GM23248 (cell line): Measurements from ENCODE around the gene RBPJL. TPM values are rescaled to one million over a fixed set of nuclear protein-coding genes. Genes with fewer than 3 reads are reported as not detected.
A peak's percentile ranks its signal among the peaks of the same experiment; 100 is the strongest.

Source experiments
- DNase-seq: peaks from one replicate; pipeline ENCODE4 v3.0.0-alpha.2; 2015
- H2AFZ ChIP-seq: fragments of 200-600 bp; sonication (generic); 2 replicates; pipeline ENCODE4 v1.6.1; 2016; ENCODE audit warnings: antibody characterized with exemption
- H3F3A ChIP-seq: fragments of 200-600 bp; sonication (generic); 2 replicates; pipeline ENCODE4 v1.6.1; 2016; ENCODE audit warnings: mild to moderate bottlenecking, antibody characterized with exemption, mixed run types; ENCODE audit not compliant: insufficient read depth
- H3K27ac ChIP-seq: fragments of 200-600 bp; sonication (generic); 2 replicates; pipeline ENCODE4 v1.5.1; 2016; ENCODE audit warnings: mild to moderate bottlenecking
- H3K27me3 ChIP-seq: fragments of 200-600 bp; sonication (generic); replicated peaks from 2 replicates; pipeline ENCODE4 v1.6.1; 2016; ENCODE audit warnings: mild to moderate bottlenecking; ENCODE audit not compliant: insufficient read depth
- H3K36me3 ChIP-seq: fragments of 200-600 bp; sonication (generic); 2 replicates; pipeline ENCODE4 v1.6.1; 2016; ENCODE audit warnings: low read depth, mild to moderate bottlenecking
- H3K4me1 ChIP-seq: fragments of 200-600 bp; sonication (generic); 2 replicates; pipeline ENCODE4 v1.6.1; 2016; ENCODE audit warnings: mild to moderate bottlenecking; ENCODE audit not compliant: insufficient read depth
- H3K4me2 ChIP-seq: fragments of 200-600 bp; sonication (generic); one replicate; pipeline ENCODE4 v1.6.1; 2016; ENCODE audit warnings: mild to moderate bottlenecking; ENCODE audit not compliant: unreplicated experiment
- H3K4me3 ChIP-seq: fragments of 200-600 bp; sonication (generic); 2 replicates; pipeline ENCODE4 v1.5.1; 2016; ENCODE audit warnings: mild to moderate bottlenecking
- H3K79me2 ChIP-seq: fragments of 200-600 bp; sonication (generic); 2 replicates; pipeline ENCODE4 v1.6.1; 2016; ENCODE audit warnings: mild to moderate bottlenecking; ENCODE audit not compliant: insufficient read depth
- H3K9ac ChIP-seq: fragments of 200-600 bp; sonication (generic); 2 replicates; pipeline ENCODE4 v1.6.1; 2016; ENCODE audit warnings: mild to moderate bottlenecking
- H3K9me2 ChIP-seq: fragments of 200-600 bp; sonication (generic); 2 replicates; pipeline ENCODE4 v1.6.1; 2016; ENCODE audit warnings: mixed run types, mild to moderate bottlenecking, moderate library complexity; ENCODE audit not compliant: insufficient read depth
- H3K9me3 ChIP-seq: fragments of 200-600 bp; sonication (generic); one replicate; pipeline ENCODE4 v1.6.1; 2017; ENCODE audit warnings: low read depth
- H4K20me1 ChIP-seq: fragments of 200-600 bp; sonication (generic); 2 replicates; pipeline ENCODE4 v1.6.0; 2016; ENCODE audit not compliant: insufficient read depth
- EZH2 ChIP-seq: fragments of 200-600 bp; sonication (generic); IDR thresholded peaks from 2 replicates; pipeline ENCODE4 v1.6.1; 2018; ENCODE audit warnings: antibody characterized with exemption, mild to moderate bottlenecking; ENCODE audit not compliant: insufficient read depth, poor library complexity, severe bottlenecking
- EZH2phosphoT487 ChIP-seq: fragments of 200-600 bp; sonication (generic); IDR thresholded peaks from 2 replicates; pipeline ENCODE4 v1.6.1; 2018; ENCODE audit warnings: antibody characterized with exemption, moderate library complexity, mild to moderate bottlenecking, low read depth; ENCODE audit not compliant: insufficient read depth
- WGBS, 2 experiments: methylation state at CpG; one replicate each; pipeline ENCODE4 v1.1.6; 2015 to 2017; ENCODE audit warnings: low lambda C conversion rate in 2 of 2, low coverage in 1 of 2; ENCODE audit errors: missing lambda C conversion rate in 2 of 2; 5-methylcytosine and 5-hydroxymethylcytosine counted together
- in situ Hi-C: fragments of 300-500 bp; cut with MboI; formaldehyde crosslinking; loops from 2 replicates; pipeline ENCODE4 v1.15.0; 2020
- polyA plus RNA-seq: library from polyadenylated mRNA; unstranded; fragments of >200 nt; fragmentation: Nextera tagmentation; extraction: Ambion mirVana; gene quantifications from 2 replicates; pipeline ENCODE4 v1.2.1, GENCODE V29; 2016
- total RNA-seq: library from RNA; depleted of rRNA; stranded (reverse); fragments of >200 nt; shearing (Covaris generic); gene quantifications from 2 replicates; pipeline ENCODE4 v1.2.3, GENCODE V29; 2014

Gene RBPJL
- total and polyA plus RNA-seq, 2 experiments from 2014 or later: not detected

- H3K36me3 ChIP-seq: no peaks in the 10 kb centered on the region
- no peak for TF ChIP-seq EZH2phosphoT487
- no peak for TF ChIP-seq EZH2
- H3K9me3 ChIP-seq: no peaks in the 10 kb centered on the region
- H2AFZ ChIP-seq: no peak overlapping the region
- no peaks in the 10 kb centered on the region for H3K9me2 ChIP-seq
- H3K9ac ChIP-seq: no peak overlapping the region
- H3K4me1 ChIP-seq: peaks cover 12% of the 10 kb centered on the region
- no peaks in the 10 kb centered on the region for H3K79me2 ChIP-seq
- H3K4me3 ChIP-seq: no peak overlapping the region
- peaks cover 4% of the 10 kb centered on the region for H3F3A ChIP-seq
- DNase-seq: no peak
- 33 to 44% methylated on average over 2 of the region's 2 CpGs for WGBS, 2 experiments
- no peaks in the 10 kb centered on the region for H4K20me1 ChIP-seq
- in situ Hi-C loops: no loop called here
- no peak overlapping the region for H3K4me2 ChIP-seq
- H3K27me3 ChIP-seq: peaks cover 16% of the 10 kb centered on the region; the same call in 1 of the 2 replicates
- no peak overlapping the region for H3K27ac ChIP-seq
Measured at GRCh38 chr20:45258664-45259063, 48.0 kb upstream of the RBPJL start.

GRCh38 chr20:45263556-45264266, 42.9 kb upstream of the RBPJL start:
- no peak for DNase-seq
- Histone ChIP-seq H3K9me2 (no peaks in the 10 kb centered on the region), H3K9ac (no peak overlapping the region), H3K27ac (no peak overlapping the region), H3K27me3 (peaks cover 34% of the 10 kb centered on the region), H3K4me3 (no peak overlapping the region), H4K20me1 (no peaks in the 10 kb centered on the region), H3K36me3 (no peaks in the 10 kb centered on the region), H3K79me2 (no peaks in the 10 kb centered on the region), H3K9me3 (no peaks in the 10 kb centered on the region), H3F3A (no peaks in the 10 kb centered on the region), H3K4me1 (no peaks in the 10 kb centered on the region), H3K4me2 (no peak overlapping the region), H2AFZ (no peak overlapping the region)
- in situ Hi-C loops: no loop called here
- TF ChIP-seq EZH2phosphoT487: no peak
- TF ChIP-seq EZH2: no peak
- WGBS, 2 experiments: 24 to 33% methylated on average over 3 of the region's 3 CpGs

GRCh38 chr20:45266977-45267376, 39.7 kb upstream of the RBPJL start:
- Histone ChIP-seq H3K4me2 (no peak overlapping the region), H3K9me3 (no peaks in the 10 kb centered on the region), H3K4me3 (no peak overlapping the region), H3K9me2 (no peaks in the 10 kb centered on the region), H4K20me1 (no peaks in the 10 kb centered on the region), H3K79me2 (no peaks in the 10 kb centered on the region), H3K9ac (no peak overlapping the region), H3F3A (no peaks in the 10 kb centered on the region), H3K36me3 (no peaks in the 10 kb centered on the region), H3K27me3 (peaks cover 29% of the 10 kb centered on the region), H3K4me1 (no peaks in the 10 kb centered on the region), H2AFZ (no peak overlapping the region), H3K27ac (no peak overlapping the region)
- DNase-seq: no peak
- TF ChIP-seq EZH2phosphoT487 (no peak), EZH2 (no peak)
- in situ Hi-C loops: no loop called here

GRCh38 chr20:45268531-45268930, 38.1 kb upstream of the RBPJL start:
- no peaks in the 10 kb centered on the region for H3F3A ChIP-seq
- no peak overlapping the region for H3K4me2 ChIP-seq
- H3K9ac ChIP-seq: no peak overlapping the region
- H4K20me1 ChIP-seq: no peaks in the 10 kb centered on the region
- in situ Hi-C loops: no loop called here
- H3K36me3 ChIP-seq: no peaks in the 10 kb centered on the region
- H3K4me1 ChIP-seq: no peaks in the 10 kb centered on the region
- no peaks in the 10 kb centered on the region for H3K79me2 ChIP-seq
- H3K27me3 ChIP-seq: peaks cover 27% of the 10 kb centered on the region
- no peak overlapping the region for H2AFZ ChIP-seq
- H3K4me3 ChIP-seq: no peak overlapping the region
- TF ChIP-seq EZH2phosphoT487: no peak
- no peak for TF ChIP-seq EZH2
- 24 to 33% methylated on average over 3 of the region's 3 CpGs for WGBS, 2 experiments
- no peaks in the 10 kb centered on the region for H3K9me3 ChIP-seq
- peak; percentile 34 for DNase-seq
- no peak overlapping the region for H3K27ac ChIP-seq
- H3K9me2 ChIP-seq: no peaks in the 10 kb centered on the region
